IPS DF 4.7 (cell line): ENCODE measurements around the gene AXIN2.
"Not testable (repeated sequence)": the region's sequence is repeated elsewhere in the genome, so short reads cannot be mapped to it uniquely, and the experiment has no call there.

Experiments
- DNase-seq: peaks from one replicate; pipeline ENCODE4 v3.0.0-alpha.2; 2013; ENCODE audit warnings: low spot score; ENCODE audit errors: extremely low read depth

AXIN2 gene

GRCh38 chr17:65537845-65538674, 23.4 kb downstream of the AXIN2 start:
- no peak for DNase-seq

DNA sequence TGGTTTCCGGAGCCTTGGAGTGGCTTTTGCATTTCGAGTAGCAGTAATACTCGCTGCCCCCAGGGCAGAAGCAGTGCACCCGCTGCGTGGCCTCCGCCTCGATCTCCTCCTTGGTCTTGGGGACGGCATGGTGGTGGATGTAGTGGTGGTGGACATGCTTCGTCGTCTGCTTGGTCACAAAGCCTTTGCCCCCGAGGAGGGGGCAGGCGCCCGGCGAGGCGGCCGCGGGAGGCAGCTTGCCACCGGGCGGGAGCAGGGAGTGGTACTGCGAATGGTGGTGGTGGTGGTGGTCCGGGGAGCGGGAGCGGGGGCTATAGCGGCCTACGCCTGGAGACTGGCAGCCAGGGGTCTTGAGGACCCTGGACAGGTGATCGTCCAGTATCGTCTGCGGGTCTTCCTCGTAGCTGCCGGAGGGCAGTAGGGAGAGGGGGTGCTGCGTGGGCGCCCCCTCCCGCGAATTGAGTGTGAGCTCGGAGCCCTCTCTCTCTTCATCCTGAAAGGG, 24.1 kb downstream of the AXIN2 start:
- no peak for DNase-seq

- DNase-seq = no peak
Observed at GRCh38 chr17:65536573-65537342, 24.7 kb downstream of the AXIN2 start.

DNA sequence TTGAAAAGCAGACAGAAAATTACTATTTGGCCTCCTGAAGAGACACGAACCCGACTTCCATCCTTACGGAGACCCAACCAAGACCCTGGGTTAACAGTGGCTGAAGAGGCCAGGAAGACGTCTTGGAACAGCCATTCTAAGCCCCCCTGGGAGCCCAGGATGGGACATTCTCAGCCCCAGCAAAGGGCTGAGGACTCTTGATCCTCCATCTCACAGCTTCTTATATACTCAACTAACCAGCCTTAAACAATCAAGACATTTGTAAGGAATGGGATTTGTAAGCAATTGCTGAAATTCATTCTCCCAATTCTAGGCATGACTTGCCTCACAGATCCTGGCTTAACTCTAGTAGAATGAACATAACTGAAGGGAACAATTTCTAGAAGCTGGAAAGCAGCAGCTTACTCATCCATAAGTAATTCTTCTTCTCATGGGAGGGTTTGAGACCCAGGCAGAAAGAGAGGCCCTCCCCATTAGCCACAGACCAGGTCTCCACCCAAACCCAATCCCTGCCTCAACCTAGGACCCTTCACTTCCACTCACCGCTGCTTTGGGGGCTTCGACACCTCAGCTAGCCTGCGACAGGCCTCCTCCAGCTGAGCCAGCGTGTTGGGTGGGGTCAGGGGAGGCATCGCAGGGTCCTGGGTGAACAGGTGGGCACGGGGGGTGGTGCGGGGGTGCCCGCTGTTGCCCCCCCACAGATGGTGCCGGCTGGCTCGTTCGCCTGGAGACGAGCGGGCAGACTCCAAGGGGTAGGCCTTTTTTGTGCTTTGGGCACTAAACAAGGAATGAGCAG, 25.5 kb downstream of the AXIN2 start:
- DNase-seq = no peak

- no peak for DNase-seq
Observed at GRCh38 chr17:65533852-65534457, 27.5 kb downstream of the AXIN2 start.

GRCh38 chr17:65533056-65533745, 28.2 kb downstream of the AXIN2 start:
- DNase-seq = no peak

DNA sequence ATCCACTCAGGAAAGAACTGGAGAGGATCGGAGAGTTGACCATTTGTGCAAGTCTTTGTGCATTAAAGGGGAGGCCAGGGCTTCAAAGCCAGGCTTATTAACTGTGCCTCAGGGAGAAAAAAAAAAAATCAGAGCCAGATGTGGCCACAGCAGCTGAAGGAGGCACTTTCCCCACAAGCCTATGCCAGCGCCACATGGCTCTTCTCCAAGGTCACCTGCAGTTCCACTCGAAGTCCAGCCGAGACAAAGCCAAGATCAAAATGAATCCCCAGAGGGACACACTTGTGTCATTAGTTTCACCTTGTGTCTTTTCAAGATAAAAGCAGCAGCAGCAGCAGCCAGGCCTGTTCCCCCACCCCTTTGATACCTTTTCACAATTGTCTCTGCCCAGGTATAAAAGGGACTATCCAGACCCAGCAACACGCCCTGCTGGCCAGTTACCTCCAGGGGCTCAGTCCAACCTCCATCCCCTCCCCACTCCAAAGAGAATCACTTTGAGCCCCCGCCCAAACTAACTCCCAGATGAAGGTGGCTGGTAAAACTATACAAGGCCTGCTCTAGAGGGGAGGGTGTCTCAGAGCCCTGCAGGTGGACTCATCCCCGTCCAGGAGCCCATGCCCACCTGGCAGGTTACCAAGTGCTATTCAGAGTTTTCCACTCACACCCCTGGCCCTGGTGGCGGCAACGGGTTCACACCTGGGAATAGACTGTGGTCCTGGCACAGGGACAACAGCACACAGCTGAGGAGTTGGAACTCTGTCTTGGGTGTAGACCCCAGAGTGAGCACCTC, 29.2 kb downstream of the AXIN2 start:
- no peak for DNase-seq

- DNase-seq = no peak
Observed at GRCh38 chr17:65531256-65532100, 30.0 kb downstream of the AXIN2 start.

GRCh38 chr17:65530523-65531255, 30.8 kb downstream of the AXIN2 start:
- DNase-seq = no peak

- no peak for DNase-seq
Observed at GRCh38 chr17:65529761-65530522, 31.5 kb downstream of the AXIN2 start.

- DNase-seq = no peak
Observed at GRCh38 chr17:65529040-65529633, 32.3 kb downstream of the AXIN2 start.

DNA sequence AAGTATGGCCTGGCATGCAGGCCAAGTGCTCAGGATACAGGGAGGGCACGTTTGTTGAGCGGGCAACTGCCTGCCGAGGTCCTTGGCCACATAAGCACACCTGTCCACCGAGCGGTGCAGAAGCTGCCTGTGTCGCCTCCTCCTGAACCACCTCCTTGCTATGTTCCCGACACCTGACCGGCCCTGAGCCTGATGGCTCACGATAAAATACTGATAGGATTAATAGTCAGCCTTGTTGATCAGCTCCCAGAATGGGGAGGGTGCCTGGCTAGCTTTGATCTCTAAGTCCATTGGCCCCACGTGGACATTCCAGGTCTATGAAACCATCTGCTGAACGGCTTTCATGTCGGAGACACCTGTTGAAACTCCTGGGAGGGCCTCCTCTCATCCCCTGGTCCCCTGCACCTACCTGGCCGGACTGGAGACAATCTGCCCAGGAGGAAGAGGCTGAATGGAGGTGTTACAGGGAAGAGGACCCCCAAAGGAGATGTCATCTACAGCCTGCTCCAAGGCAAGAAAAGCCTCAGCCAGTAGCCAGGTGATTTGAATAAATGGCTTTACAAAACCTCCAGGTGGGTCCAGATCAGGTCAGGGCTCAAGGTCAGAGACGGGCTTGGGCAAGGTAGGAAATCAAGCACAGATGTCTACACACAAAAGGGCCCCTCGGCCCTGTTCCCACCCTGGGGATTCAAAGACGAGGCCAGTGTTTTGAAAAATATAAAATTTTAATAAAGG, 33.4 kb downstream of the AXIN2 start:
- DNase-seq = no peak

GRCh38 chr17:65527381-65527780, 34.1 kb downstream of the AXIN2 start:
- DNase-seq = no peak

DNA sequence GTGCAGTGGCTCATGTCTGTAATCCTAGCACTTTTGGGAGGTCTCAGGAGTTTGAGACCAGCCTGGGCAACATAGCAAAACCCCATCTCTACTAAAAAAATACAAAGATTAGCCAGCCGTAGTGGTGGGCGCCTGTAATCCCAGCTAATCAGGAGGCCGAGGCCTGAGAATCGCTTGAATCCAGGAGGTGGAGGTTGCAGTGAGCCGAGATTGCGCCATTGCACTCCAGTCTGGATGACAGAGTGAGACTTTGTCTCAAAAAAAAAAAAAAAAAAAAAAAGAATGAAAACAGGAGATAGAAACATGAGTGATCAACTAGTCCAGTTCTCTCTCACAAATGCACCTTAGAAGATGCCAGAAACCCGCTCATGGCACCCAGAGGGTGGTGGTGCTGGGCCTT, 34.6 kb downstream of the AXIN2 start:
- not testable (repeated sequence) for DNase-seq

- DNase-seq = no peak
Observed at GRCh38 chr17:65523853-65524664, 37.4 kb downstream of the AXIN2 start.

DNA sequence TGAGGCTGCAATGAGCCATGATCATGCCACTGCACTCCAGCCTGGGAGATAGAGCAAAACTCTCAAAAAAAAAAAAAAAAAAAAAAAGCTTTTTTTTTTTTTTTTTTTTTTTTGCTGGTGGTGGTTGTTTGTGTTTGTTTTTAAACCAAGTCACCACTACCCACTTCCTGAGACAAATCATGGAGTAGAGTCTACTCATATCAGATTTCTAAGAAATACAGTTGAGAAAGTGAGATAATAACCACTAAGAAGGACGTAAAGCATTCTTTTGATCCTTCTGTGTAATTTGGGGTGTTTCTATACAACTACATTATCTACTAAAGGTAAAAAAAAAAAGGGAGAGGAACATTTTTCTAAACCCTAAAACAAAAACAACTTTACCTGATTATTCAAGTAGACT, 38.0 kb downstream of the AXIN2 start:
- DNase-seq = no peak
